GM19395 (cell line): ENCODE measurements around the gene RAD51B.
"Not testable (repeated sequence)": the region's sequence is repeated elsewhere in the genome, so short reads cannot be mapped to it uniquely, and the experiment has no call there.

Experiments
- ATAC-seq: cut with Tn5 transposase; IDR thresholded peaks from one replicate; pipeline ENCODE4 v1.9.1; 2021; ENCODE audit warnings: mild to moderate bottlenecking, moderate library complexity; ENCODE audit not compliant: unreplicated experiment

The RAD51B gene

DNA sequence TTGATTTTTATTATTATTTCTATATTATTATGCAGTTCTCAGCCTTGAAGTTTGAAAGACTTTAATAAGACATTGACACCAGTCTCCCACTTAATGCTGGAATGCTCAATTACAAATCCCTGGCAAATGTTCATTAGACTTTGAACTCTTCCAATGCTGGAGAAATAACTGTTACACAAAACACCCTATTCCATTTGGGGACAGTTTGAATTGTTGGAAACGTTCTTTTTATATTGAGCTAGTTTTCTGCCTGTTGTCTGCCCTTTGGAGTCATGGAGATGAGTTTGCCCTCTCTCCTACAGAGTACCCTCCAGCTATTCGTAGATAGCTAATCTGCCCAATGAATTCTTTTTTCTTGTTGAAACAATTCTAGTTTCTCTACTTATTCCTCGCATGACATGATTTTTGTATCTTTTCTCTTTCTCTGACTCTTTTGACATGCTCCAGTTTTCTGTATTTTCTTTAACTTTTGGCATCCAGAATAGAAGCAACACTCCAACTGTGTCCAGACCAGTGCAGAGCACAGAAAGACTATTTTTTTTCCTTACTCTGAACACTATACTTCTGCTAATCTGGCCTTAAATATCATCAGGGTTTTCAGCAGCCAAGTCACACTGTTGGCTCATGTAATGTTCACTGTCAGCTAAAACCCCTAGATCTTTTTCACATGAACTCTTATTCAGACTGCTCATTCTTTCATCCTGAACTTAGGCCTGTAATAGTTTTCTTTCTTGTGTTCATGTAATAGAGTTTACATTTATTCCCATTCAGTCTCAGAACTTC, 379.3 kb downstream of the RAD51B start:
- no peak for ATAC-seq

DNA sequence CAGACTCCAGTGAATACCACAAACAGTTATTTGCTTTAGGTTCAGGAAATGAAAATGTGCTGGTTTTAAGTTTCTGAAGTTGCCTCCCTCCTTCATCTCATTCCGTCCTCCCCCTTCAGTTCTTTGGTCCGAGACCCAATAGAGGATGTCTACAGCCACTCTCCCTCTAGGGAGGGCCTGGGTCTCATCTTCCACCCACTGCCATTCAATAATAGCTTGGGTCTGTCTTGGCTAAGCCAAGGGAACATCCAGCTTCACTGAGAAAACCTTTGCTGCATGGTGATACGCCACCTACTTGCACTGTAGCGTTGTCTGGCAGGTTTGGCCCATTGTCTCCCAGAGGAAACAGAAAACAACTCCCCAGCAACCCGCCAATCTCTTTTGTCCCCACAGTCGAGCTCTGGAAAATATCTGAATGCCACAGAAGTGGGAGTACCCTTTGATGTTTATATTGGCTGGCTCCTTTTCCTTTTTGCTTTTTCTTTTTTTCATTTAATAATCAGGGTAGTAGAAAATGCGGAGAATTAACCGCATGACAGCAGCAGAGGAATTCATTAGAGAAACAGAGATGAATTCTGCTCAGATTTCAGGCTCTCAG, 380.1 kb downstream of the RAD51B start:
- ATAC-seq: no peak

DNA sequence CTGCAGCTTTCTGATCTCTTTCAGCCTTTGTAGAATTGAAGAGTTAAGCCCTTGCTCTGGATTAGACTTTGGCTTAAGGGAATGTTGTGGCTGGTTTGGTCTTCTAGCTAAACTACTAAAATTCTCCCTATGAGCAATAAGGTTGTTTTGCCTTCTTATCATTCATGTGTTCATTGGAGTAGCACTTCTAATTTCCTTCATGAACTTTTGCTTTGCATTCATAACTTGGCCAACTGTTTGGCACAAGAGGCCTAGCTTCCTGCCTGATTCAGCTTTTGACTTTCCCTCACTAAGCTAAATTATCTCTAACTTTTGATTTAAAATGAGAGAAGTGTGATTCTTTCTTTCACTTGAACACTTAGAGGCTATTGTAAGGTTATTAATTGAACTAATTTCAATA, 384.3 kb downstream of the RAD51B start:
- no peak for ATAC-seq

DNA sequence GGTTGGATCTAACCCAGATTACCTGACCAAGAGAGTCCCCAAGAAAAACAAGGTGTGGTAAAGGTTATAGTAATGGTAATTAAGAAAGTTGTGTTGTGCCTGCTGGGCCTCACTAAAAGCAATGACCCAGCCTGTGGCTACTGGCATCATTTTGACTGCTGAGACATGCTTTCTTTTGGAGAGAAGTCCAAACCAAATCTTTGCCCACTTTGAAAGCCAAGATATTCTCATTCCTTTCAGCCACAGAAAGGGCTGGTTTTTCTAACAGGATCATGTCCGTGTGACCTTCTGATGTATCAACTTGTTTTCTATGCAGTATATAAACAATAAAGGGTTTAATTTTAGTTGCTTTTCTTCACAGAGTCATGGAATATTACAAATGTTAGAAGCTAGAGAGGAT, 388.6 kb downstream of the RAD51B start:
- no peak for ATAC-seq

DNA sequence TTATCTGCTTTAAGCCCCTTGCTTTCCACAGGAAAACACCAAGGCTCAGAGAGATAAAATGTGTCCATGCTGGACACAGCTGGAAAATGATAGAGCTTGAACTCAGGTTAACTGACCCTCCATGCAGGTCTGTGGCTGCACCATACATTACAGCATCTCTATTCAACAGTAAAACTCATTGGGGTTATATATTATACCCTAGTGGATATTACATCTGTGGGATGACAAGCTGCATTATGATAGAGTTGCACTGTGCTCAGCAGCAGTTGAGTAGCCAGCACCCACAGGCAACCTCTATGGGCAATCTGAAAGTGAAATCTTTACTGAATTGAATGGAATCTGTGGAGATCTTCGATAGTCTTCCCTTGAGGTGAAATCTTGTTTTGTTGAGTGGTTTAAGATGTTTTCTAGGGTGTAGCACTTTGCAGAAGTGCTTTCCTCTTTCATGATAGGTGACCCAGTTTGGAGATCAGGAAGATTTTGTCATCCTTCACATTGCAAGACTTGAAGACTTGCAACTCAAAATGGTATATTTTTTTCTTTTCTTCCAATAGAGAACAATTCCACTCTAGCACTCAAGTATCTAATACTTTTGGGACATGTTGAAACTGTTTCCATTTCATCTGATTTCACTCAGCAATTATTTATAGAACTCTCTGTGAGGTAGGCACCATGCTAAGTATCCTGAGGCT, 389.2 kb downstream of the RAD51B start:
- ATAC-seq: no peak

DNA sequence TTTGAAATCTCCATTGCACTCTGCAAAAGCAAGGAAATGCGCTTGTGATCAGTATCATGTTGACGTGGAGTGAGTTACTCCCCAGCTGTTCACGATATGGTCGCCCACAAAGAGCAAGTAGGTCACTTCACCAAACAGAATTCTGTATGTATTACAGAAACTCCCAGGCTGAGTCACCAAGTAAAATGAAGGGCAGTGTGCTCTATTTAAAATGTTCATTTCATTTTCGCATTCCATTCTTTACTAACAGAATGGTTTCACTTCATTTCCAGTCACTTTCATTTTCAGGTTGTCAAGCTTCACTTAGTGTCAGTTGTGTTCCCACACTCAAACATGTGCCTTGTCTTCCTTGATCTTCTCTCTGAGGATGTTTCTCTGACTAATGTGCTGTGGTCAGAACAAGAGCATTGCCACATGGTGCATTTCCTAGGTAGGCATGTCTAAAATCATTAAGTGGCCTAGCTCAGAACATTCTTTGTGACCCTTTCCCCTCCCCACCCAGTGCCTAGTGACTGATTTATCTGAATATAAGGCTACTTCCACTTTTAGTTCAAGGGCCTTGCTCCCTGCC, 391.2 kb downstream of the RAD51B start:
- peak; percentile 95 for ATAC-seq

DNA sequence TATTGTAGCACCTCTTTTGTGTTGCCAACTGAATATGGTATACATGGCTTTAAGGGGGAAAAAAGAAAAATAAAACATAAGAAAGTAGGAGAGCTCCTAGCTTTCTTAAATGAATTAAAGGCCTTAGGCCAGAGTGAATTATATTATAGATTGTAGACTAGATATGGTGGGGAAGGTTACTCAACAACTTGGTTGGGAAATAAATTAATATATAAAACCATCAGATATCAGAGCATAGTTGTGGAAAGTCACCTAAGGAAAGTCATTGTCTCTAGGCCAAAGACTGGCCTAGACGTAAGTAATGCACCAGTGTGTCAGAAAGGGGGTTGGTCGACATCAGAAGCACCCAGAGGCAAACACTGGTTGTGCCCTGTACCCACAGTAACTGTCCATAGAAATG, 391.8 kb downstream of the RAD51B start:
- ATAC-seq: no peak

DNA sequence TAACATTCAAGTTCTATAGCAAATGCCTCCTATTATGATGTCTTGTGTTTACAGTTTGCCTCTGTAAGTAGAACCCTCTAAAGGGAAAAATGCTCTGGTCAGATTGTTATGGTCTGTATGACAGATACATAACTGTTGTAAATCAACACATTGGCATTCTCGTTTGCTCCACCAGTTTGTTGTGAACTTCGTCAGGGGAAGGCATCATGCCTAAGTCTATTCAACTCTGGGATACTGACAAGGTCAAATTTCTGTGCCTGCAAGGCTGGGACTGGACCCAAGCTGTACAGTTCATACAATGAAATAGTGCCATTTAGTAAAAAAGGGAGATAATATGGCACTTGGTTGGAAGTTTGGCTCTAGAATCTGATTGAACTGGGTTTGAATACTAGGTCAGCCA, 392.3 kb downstream of the RAD51B start:
- no peak for ATAC-seq

DNA sequence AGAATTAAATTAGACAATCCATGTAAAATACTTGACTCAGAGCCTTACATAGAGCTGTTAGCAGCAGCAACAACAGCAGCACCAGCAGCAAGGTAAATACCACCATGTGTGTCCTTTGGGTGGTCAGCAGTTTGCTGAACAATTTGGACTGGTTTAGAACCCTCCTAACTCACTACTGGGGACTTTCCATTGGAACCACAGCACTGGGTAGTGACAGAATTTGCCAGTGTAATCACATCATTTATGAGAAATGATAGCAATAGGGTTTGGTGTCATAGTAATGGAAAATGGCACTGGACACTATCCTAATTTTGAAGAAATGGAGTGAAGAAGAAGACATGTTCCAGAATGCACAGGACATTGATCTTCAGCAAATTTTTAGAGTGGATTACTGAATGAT, 392.8 kb downstream of the RAD51B start:
- no peak for ATAC-seq

DNA sequence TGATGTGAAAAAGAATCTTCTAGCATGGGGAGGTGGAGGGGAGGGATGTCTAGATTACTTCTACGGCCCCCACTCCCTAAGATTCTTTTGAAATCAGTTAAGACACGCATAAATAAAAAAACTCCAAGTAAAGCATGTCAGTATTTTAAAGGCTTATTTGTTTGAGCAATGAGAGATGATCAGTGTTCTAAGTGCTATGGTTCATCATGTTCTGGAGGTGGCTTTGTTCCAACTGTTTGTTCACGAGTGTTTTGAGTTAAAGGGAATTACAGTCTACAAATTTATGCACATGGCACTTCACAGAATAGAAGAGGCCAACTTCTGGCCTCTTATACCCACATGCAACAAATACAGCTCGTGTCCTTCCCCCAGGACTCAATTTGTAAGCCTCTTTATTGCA, 394.9 kb downstream of the RAD51B start:
- no peak for ATAC-seq

DNA sequence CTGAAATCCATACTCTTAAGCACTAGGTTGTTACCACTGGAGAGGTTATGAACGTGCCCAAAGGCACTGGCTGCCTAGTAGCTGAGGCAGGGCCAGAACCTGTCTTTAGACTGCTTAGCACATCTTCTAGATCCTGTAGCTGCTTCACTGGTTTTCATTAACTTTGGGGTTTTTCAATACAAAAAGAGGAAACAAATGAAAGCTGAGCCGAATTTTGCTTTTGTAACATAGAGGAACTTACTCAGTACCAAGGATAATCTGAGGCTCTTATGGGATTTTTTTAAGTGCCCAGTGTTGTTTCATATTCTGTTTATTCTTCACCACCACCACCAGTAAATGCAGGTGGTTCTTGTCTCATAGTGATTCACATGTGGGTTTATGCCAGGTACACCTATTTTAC, 396.1 kb downstream of the RAD51B start:
- no peak for ATAC-seq

DNA sequence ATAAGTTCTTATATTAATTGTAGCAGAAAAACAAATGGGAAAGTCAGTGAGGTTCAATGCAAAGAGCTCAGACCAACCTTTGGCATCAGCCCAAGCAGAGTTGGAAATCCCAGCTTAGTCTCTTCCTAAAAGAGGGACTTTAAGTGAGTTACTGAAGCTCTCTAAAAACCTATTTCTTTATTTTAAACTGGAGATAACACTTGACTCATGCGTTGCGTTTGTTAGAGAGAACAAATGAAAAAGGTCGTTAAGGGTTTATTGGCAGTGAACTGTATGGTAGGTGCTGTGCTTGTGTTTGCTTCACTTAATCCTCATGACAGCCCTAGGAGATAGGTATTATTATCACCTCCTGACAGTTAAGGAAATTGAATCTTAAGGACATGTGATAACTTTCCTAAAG, 396.5 kb downstream of the RAD51B start:
- ATAC-seq: no peak

DNA sequence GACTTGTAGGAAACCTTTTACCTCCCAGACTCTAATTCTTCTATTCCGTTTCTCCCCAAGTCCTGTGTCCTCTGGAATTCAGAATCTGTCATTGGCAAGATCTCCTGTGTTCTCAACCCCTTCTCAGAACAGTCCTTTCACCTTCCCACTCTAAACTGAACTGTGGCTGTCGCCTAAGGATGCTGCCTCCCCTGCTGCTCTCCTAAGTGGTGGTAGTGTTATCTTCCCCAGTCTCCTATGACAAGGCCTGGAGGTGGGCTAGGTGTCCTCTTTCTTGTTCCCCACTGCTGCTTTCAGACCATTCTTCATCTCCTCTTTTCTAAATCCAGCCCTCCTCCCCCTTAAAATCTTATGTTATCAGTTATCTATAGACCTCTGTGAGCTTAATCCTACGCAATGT, 397.4 kb downstream of the RAD51B start:
- no peak for ATAC-seq

DNA sequence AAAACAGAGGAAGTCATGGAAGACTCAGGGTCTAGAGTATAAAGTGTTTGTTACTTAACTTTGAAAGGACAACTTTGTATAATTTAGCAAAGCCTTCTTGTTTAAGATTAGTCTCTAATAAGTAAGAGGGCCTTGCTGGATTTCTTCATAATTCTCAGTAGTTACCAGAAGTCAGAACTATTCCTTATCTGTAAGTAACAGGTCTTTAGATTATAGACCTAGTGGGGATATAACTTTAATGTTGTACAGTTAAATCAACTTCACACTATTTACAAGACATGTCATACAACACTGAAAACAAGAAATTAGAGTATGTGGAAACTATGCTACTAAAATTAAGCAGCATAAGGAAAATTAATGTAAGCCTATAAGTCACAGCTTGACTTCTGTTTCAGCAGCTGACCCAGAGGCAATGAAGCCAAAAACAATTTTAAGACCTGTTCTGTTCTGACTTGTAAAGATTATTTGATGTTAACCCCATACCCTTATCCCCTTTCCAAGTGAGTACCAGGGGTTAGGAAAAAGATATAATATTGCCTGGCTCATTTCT, 398.3 kb downstream of the RAD51B start:
- ATAC-seq: no peak

DNA sequence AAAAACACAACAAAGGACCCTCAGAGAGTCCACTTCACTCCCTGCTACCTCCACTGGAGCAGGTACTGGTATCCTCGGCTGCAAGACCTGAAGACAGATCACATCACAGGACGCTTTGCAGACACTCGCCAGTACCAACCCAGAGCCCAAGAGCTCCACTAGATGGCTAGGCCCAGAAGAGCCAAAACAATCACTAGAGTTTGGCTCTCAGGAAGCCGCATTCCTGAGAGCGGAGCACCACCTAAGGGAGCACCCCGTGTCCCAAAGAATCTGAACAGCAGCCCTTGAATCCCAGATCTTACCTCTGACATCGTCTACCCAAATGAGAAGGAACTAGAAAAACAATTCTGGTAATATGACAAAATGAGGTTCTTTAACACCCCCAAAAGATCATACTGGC, 399.8 kb downstream of the RAD51B start:
- no peak for ATAC-seq

DNA sequence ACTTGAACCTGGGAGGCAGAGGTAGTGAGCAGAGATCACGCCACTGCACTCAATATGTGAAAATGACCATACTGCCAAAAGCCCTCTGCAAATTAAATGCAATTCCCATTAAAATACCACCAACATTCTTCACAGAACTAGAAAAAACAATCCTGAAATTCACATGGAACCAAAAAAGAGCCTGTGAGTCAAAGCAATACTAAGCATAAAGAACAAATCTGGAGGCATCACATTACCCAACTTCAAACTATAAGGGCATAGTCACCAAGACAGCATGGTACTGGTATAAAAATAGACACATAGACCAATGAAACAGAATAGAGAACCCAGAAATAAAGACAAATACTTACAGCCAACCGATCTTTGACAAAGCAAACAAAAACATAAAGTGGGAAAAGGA, 401.5 kb downstream of the RAD51B start:
- not testable (repeated sequence) for ATAC-seq

DNA sequence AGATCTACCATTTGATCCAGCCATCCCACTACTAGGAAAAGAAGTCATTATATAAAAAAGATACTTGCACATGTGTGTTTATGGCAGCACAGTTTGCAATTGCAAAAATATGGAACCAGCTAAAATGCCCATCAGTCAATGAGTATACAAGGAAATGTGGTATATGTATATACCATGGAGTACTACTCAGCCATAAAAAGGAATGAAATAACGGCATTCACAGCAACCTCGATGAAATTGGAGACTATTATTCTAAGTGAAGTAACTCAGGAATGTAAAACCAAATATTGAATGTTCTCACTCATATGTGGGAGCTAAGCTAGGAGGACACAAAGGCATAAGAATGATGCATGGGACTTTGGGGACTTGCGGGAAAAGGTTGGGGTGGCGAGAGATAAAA, 402.6 kb downstream of the RAD51B start:
- ATAC-seq: no peak

DNA sequence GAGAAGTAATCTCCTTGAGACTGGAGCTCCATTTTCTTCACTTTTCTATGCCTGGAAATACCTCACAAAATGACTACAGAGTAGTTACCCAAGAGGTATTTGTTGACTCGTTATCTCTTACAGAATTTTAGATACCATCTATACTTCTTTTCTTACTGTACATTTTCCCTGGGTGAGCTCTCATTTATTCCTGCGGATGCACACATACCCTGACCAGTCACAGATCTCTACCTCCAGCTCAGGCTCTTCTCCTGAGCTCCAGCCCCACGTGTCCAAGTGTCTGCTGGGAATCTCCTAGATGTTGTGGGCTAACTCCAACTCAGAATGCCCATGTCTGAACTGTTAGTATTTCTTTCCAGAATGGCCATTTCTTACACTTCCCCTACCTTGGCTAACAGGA, 403.1 kb downstream of the RAD51B start:
- no peak for ATAC-seq

DNA sequence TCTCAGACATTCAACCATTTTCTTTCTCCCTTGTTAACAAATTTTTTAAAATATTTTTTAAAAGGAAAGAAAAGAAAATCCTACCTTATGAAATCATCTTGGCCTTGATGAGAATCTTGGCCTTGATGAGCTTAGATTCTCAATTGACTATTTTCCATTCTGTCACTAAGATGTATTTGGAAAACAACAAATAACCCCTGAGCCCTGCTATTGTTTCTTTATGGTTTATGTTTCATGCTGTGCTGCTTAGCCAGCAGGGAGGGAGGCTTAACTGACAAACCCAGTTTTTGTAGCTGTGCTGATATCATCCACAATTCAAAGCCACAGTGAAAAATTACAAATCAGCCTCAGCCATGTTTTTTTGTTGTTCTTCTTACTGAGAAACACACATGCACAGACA, 404.1 kb downstream of the RAD51B start:
- ATAC-seq: no peak

DNA sequence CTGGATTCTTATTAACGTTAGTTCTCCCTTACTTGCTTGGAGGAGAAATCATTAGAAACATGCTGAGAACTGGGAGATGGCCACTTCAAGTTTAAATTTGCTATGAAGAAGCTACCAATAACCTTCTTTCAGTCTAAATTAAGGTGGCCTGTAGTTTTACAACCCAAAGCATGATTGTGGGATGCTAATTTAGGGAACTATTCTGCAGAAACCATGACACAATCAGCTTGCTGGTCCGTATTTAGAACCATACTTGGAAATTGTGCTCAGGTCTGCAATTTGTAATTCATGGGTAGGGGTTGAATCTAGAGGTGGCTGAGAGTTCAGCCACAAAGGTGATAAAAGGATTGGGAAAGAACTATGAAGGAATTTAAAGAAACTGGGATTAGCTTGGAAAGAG, 405.7 kb downstream of the RAD51B start:
- ATAC-seq: no peak

DNA sequence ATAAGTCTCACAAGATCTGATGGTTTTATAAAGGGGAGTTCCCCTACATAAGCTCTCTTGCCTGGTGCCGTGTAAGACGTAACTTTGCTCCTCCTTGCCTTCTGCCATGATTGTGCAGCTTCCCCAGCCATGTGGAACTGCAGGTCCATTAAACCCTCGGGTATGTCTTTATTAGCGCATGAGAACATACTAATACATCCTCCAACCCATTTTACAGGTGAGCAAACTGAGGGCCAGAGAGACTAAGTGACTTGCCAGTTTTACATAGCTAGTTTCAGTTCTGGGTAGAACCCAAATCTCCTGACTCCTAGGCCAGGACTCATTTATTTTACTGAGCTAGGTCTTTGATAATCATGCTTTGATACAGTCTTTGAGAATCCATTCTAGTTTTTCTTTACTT, 406.9 kb downstream of the RAD51B start:
- ATAC-seq: no peak

DNA sequence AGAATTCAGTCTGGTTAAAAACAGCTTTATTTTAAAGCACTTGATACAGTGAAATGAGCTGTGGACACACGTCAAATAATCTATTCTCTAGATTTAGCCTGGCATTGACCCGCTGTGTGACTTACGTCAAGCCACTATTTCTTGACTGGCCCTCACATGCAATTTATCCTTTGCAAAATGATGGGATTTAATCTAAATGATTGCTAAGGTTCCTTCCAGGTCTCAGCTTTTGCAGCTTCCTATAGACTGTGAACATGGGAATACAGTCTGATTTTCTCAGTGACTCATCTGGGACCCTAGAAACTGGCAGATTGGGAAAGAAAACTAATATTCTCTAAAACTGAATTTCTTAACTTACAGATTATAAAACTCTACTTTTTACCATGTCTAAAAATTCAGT, 409.1 kb downstream of the RAD51B start:
- ATAC-seq: no peak
